Suprapubic skin (tissue), 3 donors: Measurements from ENCODE around the gene CEP170B.

Source experiments
- POLR2AphosphoS5 ChIP-seq, 3 donors: sonication (generic); formaldehyde crosslinking; IDR thresholded peaks; one replicate each; pipeline ENCODE4 v1.6.1; 2017; ENCODE audit warnings: antibody characterized with exemption in 3 of 3
- TF ChIP-seq, protein P1 (sequence below), 2 donors: fragments of 200-600 bp in 1 of 2; fragments of 450-650 bp in 1 of 2; sonication (generic) in 1 of 2; IDR thresholded peaks; one replicate each; pipeline ENCODE4 v1.5.1; 2016 to 2019; ENCODE audit warnings: antibody characterized with exemption in 2 of 2, mild to moderate bottlenecking in 1 of 2, moderate library complexity in 1 of 2

DNA sequence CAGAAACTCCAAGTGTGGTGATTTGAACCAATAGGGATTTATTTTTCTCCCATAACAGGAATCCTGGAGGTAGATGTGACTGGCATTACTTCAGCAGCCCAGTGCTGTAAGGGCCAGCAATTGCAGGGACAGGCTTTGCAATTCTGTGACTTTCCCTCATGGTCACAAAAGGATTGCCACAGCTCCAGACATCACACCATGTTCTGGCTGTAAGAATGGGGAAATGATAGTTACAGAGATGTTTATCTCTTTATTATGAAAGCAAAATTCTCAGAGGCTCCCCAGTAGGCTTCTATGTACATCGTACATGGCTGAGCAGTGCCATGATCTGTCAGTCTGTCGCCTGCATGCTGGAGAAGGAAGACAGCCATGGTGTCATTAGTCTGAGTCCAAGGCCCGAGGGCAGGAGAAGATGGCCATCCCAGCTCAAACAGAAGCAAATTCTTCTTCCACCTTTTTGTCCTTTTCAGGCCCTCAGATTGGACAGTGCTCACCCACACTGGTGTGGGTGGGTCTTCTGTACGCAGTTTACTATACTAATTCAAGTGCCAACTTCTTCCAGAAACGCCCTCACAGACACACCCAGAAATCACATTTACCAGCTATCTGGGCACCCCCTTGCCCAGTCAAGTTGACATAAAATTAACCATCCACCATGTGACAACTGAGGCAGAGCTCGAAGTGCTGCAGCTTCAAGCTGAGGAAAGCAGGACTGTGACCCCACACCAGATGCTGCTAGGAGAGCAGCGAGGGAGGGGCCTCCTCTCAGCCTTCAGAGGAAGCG, 46.9 kb upstream of the CEP170B start:
- TF ChIP-seq, protein P1, sequence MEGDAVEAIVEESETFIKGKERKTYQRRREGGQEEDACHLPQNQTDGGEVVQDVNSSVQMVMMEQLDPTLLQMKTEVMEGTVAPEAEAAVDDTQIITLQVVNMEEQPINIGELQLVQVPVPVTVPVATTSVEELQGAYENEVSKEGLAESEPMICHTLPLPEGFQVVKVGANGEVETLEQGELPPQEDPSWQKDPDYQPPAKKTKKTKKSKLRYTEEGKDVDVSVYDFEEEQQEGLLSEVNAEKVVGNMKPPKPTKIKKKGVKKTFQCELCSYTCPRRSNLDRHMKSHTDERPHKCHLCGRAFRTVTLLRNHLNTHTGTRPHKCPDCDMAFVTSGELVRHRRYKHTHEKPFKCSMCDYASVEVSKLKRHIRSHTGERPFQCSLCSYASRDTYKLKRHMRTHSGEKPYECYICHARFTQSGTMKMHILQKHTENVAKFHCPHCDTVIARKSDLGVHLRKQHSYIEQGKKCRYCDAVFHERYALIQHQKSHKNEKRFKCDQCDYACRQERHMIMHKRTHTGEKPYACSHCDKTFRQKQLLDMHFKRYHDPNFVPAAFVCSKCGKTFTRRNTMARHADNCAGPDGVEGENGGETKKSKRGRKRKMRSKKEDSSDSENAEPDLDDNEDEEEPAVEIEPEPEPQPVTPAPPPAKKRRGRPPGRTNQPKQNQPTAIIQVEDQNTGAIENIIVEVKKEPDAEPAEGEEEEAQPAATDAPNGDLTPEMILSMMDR (IDR thresholded peaks at IDR 0.05): no peak
- no peak for TF ChIP-seq POLR2AphosphoS5 (IDR thresholded peaks at IDR 0.05)
